ENCODE measurements around the gene ELP2.
"Not testable (repeated sequence)": the region's sequence is repeated elsewhere in the genome, so short reads cannot be mapped to it uniquely, and the experiment has no call there.

- TF ChIP-seq CTCF (IDR thresholded peaks at IDR 0.05; ENCODE audit: poor library complexity); EZH2 (IDR thresholded peaks at IDR 0.05; ENCODE audit: borderline replicate concordance); EZH2phosphoT487 (IDR thresholded peaks at IDR 0.05; ENCODE audit: low read depth, severe bottlenecking, unreplicated experiment): not testable (repeated sequence)
Measured at GRCh38 chr18:36081118-36081517, 48.6 kb upstream of the ELP2 start.

Measured in hepatocyte (in vitro differentiated cells).